Glomerular visceral epithelial cell (primary cell): ENCODE data around the gene TMEM120B.
"Not testable (repeated sequence)": the region's sequence is repeated elsewhere in the genome, so short reads cannot be mapped to it uniquely, and the experiment has no call there.

Experiments
- DNase-seq: peaks from one replicate; pipeline ENCODE4 v3.0.0-alpha.2; 2016; ENCODE audit errors: extremely low spot score

Gene TMEM120B

DNA sequence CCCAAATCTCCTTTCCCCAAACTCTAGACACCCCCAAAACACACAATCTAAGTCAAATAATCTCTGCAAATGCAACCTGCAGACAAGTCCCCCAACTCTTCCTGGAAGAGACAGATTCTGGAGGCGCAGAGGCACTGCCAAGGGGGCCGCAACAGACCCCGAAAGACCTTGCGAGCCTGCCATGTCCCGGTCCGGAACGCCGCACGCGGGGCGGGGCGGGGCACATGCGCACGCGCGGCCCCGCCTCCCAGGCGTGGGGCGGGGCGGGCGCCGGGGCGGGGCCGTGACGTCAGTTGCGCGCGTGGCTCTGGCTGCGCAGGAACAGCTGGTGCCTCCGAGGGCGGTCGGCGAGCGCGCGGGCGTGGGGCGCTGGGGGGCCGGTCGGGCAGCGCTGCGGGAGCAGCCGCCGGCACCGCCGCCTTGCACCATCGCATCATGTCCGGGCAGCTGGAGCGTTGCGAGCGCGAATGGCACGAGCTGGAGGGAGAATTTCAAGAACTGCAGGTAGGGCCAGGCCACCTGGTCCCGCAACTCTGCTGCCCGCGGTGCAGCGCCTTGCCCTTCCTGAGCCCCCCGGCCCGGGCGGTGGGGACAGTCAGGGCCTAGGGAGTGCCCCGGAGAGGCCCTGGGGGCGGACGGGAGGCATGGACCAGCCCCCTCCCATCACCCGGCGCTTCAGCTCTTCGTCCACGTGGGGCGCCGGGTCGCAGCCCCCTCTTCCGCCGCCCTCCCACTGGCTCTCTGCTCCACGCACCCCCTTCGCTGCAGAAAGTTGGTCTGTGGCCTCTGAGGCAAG lies at the start of gene TMEM120B:
TMEM120B (plus strand) TSS at position 292 of the 796 bp plus-strand sequence; CDS start at position 436, 144 bp downstream.
- peak; percentile 84 for DNase-seq

DNA sequence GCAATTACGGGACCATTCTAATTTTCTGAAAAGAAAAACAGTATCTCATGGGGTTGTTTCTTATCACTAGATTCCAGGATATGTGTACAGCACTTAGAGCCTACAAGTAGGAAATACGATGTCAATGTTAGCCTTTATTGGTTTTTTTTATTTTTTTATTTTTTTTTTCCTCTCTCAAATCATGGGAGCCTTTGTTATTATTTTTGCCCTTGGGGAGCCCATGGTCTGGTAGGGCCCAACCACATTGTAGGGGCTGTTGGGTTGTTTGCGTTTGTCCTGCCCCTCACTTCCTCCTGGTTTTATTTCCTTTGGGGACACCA lies 49.0 kb upstream of the TMEM120B start:
- DNase-seq = no peak

DNA sequence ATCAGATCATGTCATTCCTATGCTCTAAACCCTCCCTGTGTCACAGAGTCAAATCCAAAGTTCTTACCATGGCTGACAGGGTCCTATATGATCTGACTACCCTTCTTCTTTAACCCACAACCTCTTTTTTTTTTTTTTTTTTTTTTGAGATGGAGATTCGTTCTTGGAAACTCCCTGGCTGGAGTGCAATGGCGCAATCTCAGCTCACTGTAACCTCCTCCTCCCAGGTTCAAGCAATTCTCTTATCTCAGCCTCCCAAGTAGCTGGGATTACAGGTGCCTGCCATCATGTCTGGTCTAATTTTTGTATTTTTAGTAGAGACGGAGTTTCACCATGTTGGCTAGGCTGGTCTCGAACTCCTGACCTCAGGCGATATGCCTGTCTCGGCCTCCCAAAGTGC lies 45.7 kb upstream of the TMEM120B start:
- not testable (repeated sequence) for DNase-seq

DNA sequence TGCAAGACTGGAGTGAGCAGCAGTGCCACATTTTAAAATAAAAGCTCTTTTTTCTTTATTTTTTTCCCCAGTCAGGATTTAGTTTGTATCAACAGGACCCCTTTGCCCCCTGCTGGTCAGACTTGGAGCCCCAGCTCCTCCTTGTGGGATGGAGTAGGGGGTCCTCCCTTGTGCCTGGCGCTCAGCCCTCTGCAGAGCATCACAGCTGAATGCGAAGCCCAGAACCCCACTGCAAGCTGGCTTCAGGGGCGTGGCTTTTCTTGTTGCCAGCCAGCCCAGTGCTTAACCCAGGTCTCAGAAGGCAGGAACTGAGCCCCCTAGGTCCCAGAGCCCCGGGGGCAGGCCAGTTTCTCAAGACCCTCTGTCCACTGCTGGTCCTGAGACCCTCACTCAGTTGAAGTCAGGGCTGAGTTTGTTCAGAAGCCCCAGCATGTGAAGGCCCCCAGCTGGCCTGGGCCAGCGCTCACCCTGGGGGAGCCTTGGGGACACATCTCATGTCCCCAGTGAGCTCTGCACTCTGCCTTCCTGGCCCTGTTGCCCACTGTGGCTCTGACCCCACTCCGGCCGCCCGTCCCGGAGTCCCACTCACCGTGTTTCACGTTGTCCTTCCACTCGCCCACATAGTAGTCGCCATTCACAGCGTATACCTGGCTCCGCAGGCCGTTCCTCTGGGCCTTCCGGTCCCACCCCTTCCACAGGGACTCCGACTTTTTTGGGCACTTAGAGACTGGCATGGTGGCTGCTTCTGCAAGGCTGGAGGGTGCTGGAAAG lies 43.6 kb upstream of the TMEM120B start:
- DNase-seq = peak; percentile 23

DNA sequence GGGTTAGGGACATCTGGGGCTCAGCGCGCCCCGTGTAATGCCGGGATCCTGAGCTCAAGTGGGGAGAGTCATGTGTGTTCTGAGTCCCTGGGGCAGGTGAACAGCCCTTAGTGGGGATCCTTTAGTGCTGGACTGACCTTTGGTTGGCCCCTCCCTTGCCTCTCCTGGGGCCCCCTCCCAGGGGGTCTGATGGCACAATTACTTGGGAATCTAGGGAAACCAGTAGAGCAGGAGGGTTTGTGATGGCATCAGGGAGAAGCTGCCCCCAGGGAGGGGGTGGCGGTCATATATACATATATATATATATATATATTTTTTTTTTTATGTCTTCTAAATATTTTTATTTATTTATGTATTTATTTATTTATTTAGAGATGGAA lies 43.0 kb upstream of the TMEM120B start, which contains the start of gene MORN3:
MORN3 (minus strand) TSS at position 134 of the 380 bp plus-strand sequence. CDS start 171 bp downstream, outside the sequence.
- DNase-seq = no peak

DNA sequence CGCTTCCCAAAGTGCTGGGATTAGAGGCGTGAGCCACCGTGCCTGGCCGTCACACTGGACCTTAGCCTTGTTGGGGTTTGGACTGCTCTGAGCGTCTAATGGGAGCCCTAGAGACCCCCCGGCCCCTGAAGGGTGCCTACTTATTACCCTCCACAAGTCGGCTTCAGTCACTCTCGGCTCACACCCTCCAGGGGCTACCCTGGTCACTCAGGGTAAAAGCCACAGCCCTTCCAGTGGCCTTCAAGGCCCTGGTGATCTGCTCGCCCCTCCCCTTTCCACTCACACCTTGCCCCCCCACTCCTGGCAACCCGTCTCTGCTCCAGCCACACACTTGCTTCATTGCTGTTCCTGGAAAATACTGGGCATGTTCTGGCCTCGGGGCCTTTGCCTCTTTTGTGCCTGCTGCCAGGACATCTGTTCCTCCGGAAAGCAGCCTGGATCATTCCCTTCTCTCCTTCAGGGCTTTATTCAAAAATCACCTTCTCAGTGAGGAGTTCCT lies 39.5 kb upstream of the TMEM120B start:
- no peak for DNase-seq

DNA sequence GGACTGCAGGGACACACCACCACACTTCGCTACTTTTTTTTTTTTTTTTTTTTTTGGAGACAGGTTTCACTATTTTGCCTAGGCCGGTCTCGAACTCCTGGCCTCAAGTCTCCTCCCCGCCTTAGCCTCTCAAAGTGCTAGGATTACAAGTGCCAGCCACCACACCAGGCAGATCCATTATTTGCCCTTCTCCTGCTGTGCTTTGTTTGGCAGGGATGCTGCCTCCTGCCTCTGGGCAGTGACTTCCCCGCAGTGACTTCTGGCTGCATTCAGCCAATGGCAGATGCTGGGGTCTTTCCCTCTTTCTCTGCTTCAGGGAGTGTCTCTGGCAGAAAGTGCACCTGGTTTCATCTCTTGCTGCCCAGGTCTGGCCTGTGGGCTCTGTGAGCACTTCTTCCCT lies 36.4 kb upstream of the TMEM120B start:
- no peak for DNase-seq

DNA sequence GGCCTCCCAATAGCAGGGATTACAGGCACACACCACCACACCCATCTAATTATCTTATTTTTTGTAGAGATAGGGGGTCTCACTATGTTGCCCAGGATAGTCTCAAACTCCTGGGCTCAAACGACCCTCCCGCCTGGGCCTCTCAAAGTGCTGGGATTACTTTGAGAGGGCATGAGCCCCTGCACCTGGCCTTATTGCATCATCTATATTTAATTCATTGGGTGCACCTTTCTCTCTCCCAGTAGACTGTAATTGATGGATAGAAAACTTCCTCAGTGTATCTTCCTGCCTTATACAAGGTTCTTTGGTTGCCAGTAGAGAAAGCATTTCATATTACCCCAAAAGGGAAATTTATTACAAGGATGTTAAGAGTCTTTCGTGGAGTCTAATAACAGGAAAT lies 34.2 kb upstream of the TMEM120B start:
- no peak for DNase-seq

DNA sequence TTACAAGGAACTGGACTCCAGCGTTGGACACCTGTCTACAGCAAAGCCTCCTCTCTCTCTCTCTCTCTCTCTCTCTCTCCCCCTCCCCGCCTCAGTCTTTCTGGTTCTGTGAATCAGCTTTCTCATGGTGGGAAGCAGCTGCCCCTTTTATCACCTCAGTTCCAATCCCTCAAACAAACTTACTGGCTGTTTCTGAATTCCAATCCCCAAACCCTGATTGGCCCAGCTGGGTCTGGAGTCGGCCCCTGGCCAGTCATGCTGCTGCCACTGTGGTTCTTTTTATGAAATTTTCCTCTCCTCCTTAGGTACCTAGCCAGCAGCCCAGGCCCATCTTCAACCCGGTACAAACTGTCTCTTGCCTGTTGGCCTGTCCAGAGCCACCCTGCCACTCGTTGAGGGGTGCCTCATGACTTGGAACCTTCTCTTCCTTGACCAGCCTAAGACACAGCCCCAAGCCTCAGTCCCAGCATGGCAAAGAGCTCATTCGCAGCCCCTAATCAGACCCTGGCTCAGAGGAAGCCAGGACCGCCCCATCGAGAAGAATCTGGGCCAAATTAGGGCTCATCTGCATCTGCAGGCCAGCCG lies 33.7 kb upstream of the TMEM120B start:
- no peak for DNase-seq

DNA sequence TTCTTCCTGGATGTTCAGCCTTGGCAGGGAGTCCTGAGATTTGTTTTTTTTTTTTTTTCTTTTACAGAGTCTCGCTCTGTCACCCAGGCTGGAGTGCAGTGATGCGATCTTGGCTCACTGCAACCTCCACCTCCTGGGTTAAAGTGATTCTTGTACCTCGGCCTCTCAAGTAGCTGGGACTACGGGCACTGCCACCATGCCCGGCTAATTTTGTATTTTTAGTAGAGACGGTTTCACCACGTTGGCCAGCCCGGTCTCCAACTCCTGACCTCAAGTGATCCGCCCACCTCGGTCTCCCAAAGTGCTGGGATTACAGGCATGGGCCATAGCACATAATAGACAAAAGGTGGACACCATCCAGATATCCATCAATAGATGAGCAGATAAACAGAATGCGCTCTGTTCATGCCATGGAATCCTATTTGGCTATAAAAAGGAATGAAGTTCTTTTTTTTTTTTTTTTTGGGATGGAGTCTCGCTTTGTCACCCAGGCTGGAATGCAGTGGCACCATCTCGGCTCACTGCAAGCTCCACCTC lies 32.8 kb upstream of the TMEM120B start:
- not testable (repeated sequence) for DNase-seq

DNA sequence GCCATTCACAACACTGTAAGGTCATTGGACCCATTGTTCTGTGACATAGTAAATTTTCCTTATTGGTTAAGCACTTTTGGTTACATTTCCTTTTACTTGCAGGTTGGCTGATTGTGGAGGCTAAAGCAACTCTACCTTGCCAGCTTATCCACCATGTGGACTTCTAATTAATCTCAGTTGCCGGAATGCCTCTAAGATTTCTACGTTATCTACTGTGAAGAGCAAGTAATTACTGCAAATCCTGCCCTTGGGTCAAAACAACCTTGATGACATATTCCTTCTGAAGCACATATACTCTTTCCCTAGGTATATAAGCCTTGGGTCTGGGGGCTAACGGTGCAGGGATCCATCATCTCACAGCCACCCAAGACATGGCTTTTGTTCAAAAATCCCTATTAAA lies 23.6 kb upstream of the TMEM120B start:
- DNase-seq = no peak

DNA sequence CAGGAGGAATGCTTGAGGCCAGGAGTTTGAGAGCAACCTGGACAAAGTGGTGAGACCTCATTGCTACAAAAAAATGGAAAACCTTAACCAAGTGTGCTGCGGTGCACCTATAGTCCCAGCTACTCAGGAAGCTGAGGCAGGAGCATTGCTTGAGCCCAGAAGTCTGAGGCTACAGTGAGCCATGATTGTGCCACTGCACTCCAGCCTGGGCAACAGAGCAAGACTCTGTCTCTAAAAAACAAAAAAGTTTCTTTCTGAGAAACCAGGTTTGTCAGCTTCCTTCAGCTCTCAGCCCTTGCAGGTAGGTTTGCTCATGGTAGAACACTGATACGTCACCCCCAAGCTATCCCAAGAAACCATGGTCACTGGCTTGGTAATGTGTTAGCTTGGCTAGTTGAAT lies 23.1 kb upstream of the TMEM120B start:
- DNase-seq = no peak

DNA sequence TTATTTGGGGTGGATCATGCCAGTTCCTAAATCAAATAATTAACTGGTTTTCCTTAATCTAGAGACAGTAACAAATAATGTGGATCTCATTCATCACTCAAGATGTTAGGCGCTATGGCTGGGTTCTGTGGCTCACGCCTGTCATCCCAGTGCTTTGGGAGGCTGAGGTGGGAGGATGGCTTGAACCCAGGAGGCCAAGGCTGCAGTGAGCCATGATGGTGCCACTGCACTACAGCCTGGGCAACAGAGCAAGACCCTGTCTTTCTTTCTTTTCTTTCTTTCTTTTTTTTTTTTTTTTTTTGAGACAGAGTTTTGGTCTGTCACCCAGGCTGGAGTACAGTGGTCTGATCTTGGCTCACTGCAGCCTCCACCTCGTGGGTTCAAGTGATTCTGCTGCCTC lies 19.8 kb upstream of the TMEM120B start:
- DNase-seq = not testable (repeated sequence)

DNA sequence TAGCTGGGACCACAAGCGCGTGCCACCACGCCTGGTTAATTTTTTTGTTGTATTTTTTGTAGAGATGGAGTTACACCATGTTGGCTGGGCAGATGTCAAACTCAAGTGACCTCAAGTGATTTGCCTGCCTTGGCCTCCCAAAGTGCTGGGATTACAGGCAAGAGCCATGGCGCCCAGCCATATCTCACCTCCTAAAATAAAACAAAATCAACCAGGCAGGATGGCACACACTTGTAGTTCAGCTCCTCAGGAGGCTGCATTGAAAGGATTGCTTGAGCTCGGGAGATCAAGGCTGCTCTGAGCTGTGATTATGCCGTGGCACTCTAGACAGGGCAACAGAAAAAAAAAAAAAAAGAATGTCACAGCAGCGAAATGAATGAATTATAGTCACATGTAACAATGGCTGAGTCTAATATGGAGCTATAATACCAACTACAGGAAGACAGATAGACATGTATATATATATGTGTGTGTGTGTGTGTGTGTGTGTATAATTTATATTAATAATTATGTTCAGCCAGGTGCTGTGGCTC lies 19.3 kb upstream of the TMEM120B start:
- no peak for DNase-seq

DNA sequence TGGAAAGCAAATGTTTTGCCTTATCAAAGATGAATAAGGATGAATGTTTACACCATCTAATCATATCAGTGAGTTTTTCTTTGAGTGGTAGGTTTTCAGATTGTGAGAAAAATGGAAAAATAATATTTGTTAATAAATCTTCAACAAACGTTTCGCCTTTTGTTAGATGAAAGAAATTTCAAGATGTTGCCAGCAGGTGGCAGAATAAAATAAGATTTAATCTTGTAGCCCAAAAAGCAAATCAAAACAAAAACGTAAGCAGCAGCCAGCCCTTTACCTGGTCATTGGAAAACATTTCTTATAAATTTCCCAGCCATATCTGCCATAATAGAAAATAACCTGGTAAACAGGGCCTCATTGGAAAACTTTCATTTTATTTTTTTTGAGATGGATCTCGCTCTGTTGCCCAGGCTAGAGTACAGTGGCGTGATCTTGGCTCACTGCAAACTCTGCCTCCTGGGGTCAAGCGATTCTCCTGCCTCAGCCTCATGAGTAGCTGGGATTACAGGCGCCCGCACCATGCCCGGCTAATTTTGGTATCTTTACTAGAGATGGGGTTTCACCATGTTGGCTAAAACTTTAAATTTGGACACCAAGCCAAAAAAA lies 15.4 kb upstream of the TMEM120B start:
- DNase-seq = peak; percentile 45

DNA sequence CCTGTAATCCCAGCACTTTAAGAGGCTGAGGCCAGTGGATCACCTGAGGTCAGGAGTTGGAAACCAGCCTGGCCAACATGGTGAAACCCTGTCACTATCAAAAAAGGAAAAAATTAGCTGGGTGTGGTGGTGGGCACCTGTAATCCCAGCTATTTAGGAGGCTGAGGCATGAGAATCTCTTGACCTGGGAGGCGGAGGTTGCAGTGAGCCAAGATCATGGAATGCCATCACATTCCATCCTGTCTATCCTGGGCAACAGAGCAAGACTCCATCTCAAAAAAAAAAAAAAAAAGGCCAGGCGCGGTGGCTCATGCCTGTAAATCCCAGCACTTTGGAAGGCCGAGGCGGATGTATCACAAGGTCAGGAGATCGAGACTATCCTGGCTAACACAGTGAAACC lies 14.7 kb upstream of the TMEM120B start:
- DNase-seq = not testable (repeated sequence)

DNA sequence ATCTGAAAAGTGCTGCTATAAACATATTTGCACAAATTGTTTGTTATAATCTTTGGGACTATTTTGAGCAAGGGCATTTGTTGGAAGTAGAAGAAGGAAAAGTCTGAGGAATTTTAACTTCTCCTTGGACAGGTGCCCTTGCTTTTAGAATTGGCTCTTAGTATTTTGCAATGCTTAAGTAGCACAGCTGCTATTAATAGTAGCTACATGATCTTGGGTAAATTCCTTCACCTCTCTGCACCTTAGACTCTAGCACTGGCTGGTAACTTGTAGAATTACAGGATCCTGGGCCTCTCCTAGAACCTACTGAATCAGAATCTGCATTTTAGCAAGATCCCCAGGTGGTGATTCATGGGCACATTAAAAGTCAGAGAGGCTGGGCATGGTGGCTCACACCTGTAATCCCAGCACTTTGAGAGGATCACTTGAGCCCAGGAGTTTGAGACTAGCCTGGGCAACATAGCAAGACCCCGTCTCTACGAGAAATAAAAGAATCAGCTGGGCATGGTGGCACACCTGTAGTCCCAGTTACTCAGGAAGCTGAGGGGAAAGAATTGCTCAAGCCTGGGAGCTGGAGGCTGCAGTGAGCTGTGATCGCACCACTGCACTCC lies 10.8 kb upstream of the TMEM120B start:
- no peak for DNase-seq

DNA sequence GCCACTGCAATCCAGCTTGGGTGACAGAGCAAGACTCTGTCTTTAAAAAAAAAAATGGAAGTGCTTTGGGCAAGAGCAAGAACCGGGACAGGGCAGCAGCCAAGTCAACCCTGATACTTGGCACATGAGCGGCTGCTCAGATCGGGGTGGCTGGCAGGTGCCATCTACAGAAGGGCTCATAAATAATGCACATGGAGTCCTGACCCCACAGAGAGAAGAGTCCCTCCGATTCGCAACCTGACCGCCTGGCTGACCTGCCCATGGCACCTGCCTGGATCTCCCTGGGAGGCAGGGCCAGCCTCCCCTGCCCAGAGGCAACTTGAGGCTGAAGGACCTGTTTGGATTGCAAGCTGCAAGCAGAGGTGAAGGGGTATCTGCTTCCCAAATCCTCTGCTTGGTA lies 9.6 kb upstream of the TMEM120B start:
- DNase-seq = no peak

DNA sequence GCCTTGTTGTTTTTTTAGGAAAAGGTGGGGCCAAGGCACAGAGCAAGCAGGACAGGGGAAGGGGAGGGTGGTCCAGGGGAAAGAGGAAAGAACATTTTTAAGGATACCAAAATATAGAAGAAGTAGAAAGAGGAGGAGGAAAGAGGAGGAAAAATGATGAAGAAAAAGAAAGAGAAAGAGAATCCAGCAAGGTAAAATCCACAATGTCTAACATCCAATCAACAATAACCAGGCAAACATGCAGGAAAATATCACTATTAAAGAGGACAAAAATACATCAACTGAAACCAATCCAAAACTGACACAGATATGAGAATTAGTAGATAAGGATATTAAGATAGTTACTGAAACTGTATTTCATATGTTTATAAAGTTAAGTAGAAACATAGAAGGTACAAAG lies 7.0 kb upstream of the TMEM120B start:
- DNase-seq = no peak

DNA sequence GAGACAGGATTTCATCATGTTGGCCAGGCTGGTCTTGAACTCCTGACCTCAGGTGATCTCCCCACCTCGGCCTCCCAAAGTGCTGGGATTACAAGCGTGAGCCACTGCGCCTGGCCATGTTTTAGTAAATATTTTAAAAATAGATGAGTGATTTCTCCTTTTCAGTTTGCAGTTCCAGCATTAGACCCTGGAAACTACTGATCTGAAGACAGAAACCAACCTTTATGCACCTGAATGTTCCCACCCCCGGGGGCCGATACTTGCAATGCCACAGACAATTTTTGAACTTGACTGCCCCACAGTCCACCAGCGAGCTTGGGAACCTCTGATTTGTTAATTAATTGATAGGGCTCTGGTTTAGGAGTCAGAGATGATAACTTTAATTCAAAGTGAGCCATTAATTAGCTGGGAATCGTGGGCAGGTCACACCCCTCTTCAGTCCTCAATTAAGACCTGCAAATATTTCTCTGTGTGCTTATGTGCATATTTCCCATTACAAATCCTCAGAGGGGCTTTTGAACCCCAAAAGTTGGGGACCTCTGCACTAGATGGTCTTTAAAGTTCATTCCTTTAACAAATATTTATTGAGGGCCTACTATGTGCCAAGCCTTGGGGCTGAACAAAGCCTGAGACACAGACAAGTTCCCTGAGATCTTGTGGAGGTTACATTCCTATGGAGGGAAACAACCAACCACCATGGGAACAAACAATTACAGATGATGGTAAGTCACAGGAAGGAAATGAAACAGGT lies 4.1 kb upstream of the TMEM120B start:
- DNase-seq = no peak

DNA sequence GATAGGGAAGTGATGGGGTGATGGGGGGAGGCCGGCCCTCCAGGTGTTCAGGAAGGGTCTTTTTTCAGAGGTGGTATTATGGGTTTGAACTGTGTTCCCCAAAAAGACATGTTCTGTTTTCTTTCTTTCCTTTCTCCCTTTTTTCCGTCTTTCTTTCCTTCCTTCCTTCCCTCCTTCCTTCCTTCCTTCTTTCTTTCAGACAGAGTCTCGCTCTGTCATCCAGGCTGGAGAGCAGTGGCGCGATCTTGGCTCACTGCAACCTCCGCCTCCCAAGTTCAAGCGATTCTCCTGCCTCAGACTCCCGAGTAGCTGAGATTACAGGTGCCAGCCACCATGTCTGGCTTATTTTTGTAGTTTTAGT lies 3.5 kb upstream of the TMEM120B start:
- DNase-seq = not testable (repeated sequence)
